HCT116 (cell line): ENCODE results near the gene CCDC82. TPM values are rescaled to one million over a fixed set of nuclear protein-coding genes. Genes with fewer than 3 reads are reported as not detected.

Experiments
- ATAC-seq: fragments of 200-7000 bp; cut with Tn5 transposase; 2 replicates; pipeline ENCODE4 v1.9.1; 2020; ENCODE audit warnings: mild to moderate bottlenecking, moderate library complexity
- BruUV-seq: library from RNA; stranded (reverse); fragments of 400-500 nt; replicated peaks from 2 replicates; lab custom pipeline; 2021; lab: Mats Ljungman, UMichigan
- CTCF ChIA-PET: fragments of 300-600 bp; sonication (Branson Sonifier 250); formaldehyde crosslinking; loops from one replicate; lab custom pipeline; 2021; ENCODE audit warnings: antibody characterized with exemption; lab: Charles Lee
- POLR2A ChIA-PET: fragments of 300-600, 350-600 bp; sonication (Branson Sonifier 250); formaldehyde crosslinking; loops from one replicate; lab custom pipeline; 2021; ENCODE audit warnings: antibody characterized with exemption; lab: Charles Lee
- RAD21 ChIA-PET, 2 experiments: fragments of 300-600 bp; sonication (Branson Sonifier 250); formaldehyde crosslinking; loops; one replicate each; lab custom pipeline; 2023; ENCODE audit warnings: low total read pairs in 2 of 2; ENCODE audit not compliant: uncharacterized antibody in 2 of 2, unreplicated experiment in 2 of 2, low non-redundant PET in 1 of 2; lab: Charles Lee
- DNase-seq: peaks from one replicate; pipeline ENCODE4 v3.0.0-alpha.2; 2010; ENCODE audit warnings: low read depth, low spot score
- H2AFZ ChIP-seq: fragments of 200-600 bp; shearing (Covaris generic), sonication (generic); 2 replicates; pipeline ENCODE4 v1.6.1; 2017; ENCODE audit warnings: low read depth, mixed run types, mixed read lengths, antibody characterized with exemption, low read length; ENCODE audit not compliant: poor library complexity, severe bottlenecking
- H3K27ac ChIP-seq: 2 replicates; pipeline ENCODE4 v1.5.1; 2012; ENCODE audit warnings: low read depth, low read length
- H3K27me3 ChIP-seq: fragments of 200-600 bp; sonication (generic); 2 replicates; pipeline ENCODE4 v1.6.1; 2016; ENCODE audit warnings: mixed run types, low read length, mixed read lengths; ENCODE audit not compliant: insufficient read depth
- H3K36me3 ChIP-seq, 2 experiments: fragments of 200-500 bp in 1 of 2; fragments of 200-600 bp in 1 of 2; sonication (Bioruptor generic) in 1 of 2; sonication (generic) in 1 of 2; 2 replicates each; pipeline versions ENCODE4 v1.5.1 to v1.6.1; 2014 to 2016; ENCODE audit warnings: low read length in 2 of 2, inconsistent platforms in 1 of 2, mixed read lengths in 1 of 2, mixed run types in 1 of 2; ENCODE audit not compliant: insufficient read depth in 2 of 2, control insufficient read depth in 1 of 2
- H3K4me1 ChIP-seq, 2 experiments: fragments of 200-600 bp in 1 of 2; sonication (generic) in 1 of 2; 2 replicates each; pipeline versions ENCODE4 v1.5.1 to v1.6.1; 2012 to 2017; ENCODE audit warnings: low read length in 2 of 2, inconsistent platforms in 1 of 2, mild to moderate bottlenecking in 1 of 2, mixed read lengths in 1 of 2, mixed run types in 1 of 2, moderate library complexity in 1 of 2; ENCODE audit not compliant: insufficient read depth in 2 of 2, control insufficient read depth in 1 of 2
- H3K4me2 ChIP-seq: fragments of 200-600 bp; sonication (generic); 2 replicates; pipeline ENCODE4 v1.6.1; 2017; ENCODE audit warnings: mixed run types, low read length, mixed read lengths
- H3K4me3 ChIP-seq, 2 experiments: fragments of 200-600 bp in 1 of 2; sonication (generic) in 1 of 2; replicated peaks in 1 of 2; 2 replicates each; pipeline ENCODE4 v1.5.1; 2011 to 2016; ENCODE audit warnings: low read length in 2 of 2, control low read depth in 1 of 2, low read depth in 1 of 2, mild to moderate bottlenecking in 1 of 2, mixed read lengths in 1 of 2, mixed run types in 1 of 2
- H3K79me2 ChIP-seq: fragments of 200-600 bp; sonication (generic); 2 replicates; pipeline ENCODE4 v1.6.1; 2017; ENCODE audit warnings: mild to moderate bottlenecking, mixed run types, low read length, moderate library complexity, mixed read lengths; ENCODE audit not compliant: insufficient read depth
- H3K9ac ChIP-seq: fragments of 200-600 bp; sonication (generic); 2 replicates; pipeline ENCODE4 v1.6.1; 2016; ENCODE audit warnings: low read length, mixed read lengths
- H3K9me2 ChIP-seq: fragments of 200-600 bp; sonication (generic), shearing (Covaris generic); 2 replicates; pipeline ENCODE4 v1.6.1; 2017; ENCODE audit warnings: mixed run types, mild to moderate bottlenecking, moderate library complexity; ENCODE audit not compliant: insufficient read depth
- H3K9me3 ChIP-seq, 2 experiments: fragments of 200-500 bp in 1 of 2; fragments of 200-600 bp in 1 of 2; sonication (Bioruptor generic) in 1 of 2; sonication (generic) in 1 of 2; 2 replicates each; pipeline ENCODE4 v1.6.1; 2014 to 2017; ENCODE audit warnings: low read length in 2 of 2, mixed read lengths in 2 of 2, inconsistent platforms in 1 of 2, low read depth in 1 of 2, mild to moderate bottlenecking in 1 of 2, mixed run types in 1 of 2, moderate library complexity in 1 of 2; ENCODE audit not compliant: control insufficient read depth in 1 of 2, insufficient read depth in 1 of 2
- H4K20me1 ChIP-seq: fragments of 200-600 bp; sonication (generic), shearing (Covaris generic); 2 replicates; pipeline ENCODE4 v1.6.1; 2017; ENCODE audit warnings: mixed run types, mild to moderate bottlenecking, moderate library complexity; ENCODE audit not compliant: insufficient read depth
- CEBPB ChIP-seq: IDR thresholded peaks from 2 replicates; pipeline ENCODE4 v1.6.1; 2012; ENCODE audit warnings: low read depth
- EGR1 ChIP-seq: IDR thresholded peaks from 2 replicates; pipeline ENCODE4 v1.6.1; 2012; ENCODE audit warnings: low read depth
- ELF1 ChIP-seq: IDR thresholded peaks from 2 replicates; pipeline ENCODE4 v1.6.1; 2012; ENCODE audit warnings: low read depth, borderline replicate concordance
- EZH2 ChIP-seq: fragments of 200-600 bp; sonication (generic); IDR thresholded peaks from 2 replicates; pipeline ENCODE4 v1.6.1; 2017; ENCODE audit warnings: antibody characterized with exemption, mixed run types
- EZH2phosphoT487 ChIP-seq: fragments of 200-600 bp; IDR thresholded peaks from 2 replicates; pipeline ENCODE4 v1.6.1; 2018; ENCODE audit warnings: antibody characterized with exemption, borderline replicate concordance
- JUND ChIP-seq: IDR thresholded peaks from 2 replicates; pipeline ENCODE4 v1.6.1; 2012
- MAX ChIP-seq: IDR thresholded peaks from 2 replicates; pipeline ENCODE4 v1.6.1; 2012
- POLR2A ChIP-seq: IDR thresholded peaks from 2 replicates; pipeline ENCODE4 v1.7.0; 2011; ENCODE audit warnings: borderline replicate concordance; ENCODE audit not compliant: insufficient read depth, insufficient read length; ENCODE audit errors: extremely low read depth
- RAD21 ChIP-seq: IDR thresholded peaks from 2 replicates; pipeline ENCODE4 v1.6.1; 2012; ENCODE audit warnings: low read depth, mild to moderate bottlenecking
- REST ChIP-seq: IDR thresholded peaks from 2 replicates; pipeline ENCODE4 v1.6.1; 2012; ENCODE audit warnings: low read depth
- YY1 ChIP-seq: IDR thresholded peaks from 2 replicates; pipeline ENCODE4 v1.6.1; 2011; ENCODE audit warnings: low read length, low read depth, moderate library complexity, mild to moderate bottlenecking; ENCODE audit not compliant: insufficient replicate concordance; ENCODE audit errors: extremely low read depth
- ZBTB33 ChIP-seq: IDR thresholded peaks from 2 replicates; pipeline ENCODE4 v1.6.1; 2011; ENCODE audit warnings: mild to moderate bottlenecking, low read length, moderate library complexity; ENCODE audit not compliant: insufficient replicate concordance; ENCODE audit errors: extremely low read depth
- ZFX ChIP-seq: fragments of 450-650 bp; IDR thresholded peaks from 2 replicates; pipeline ENCODE4 v1.6.1; 2017
- ZNF274 ChIP-seq: fragments of 200-500 bp; sonication (Bioruptor generic); IDR thresholded peaks from 2 replicates; pipeline ENCODE4 v1.6.1; 2014; ENCODE audit warnings: mild to moderate bottlenecking, low read depth, low read length, inconsistent platforms
- intact Hi-C: fragments of 100-400 bp; cut with micrococcal nuclease; formaldehyde crosslinking; loops from 2 replicates; pipeline ENCODE4 v1.10.0; 2022
- total RNA-seq: library from RNA; stranded (reverse); gene quantifications from one replicate; pipeline ENCODE4 v1.2.1, GENCODE V29; 2021; ENCODE audit not compliant: unreplicated experiment

Gene CCDC82
- total RNA-seq, 1 experiment from 2014 or later = 11.2 TPM

GRCh38 chr11:96340555-96340885 is 49.2 kb downstream of the CCDC82 start:
- Histone ChIP-seq H3K4me1 (peaks cover 4 to 20% of the 10 kb centered on the region in 2 experiments; a peak in 3 of 4 replicates), H3K36me3 (no peaks in the 10 kb centered on the region), H3K4me3 (no peak overlapping the region), H3K4me2 (no peak overlapping the region), H3K9me2 (no peaks in the 10 kb centered on the region), H4K20me1 (no peaks in the 10 kb centered on the region), H2AFZ (no peak overlapping the region), H3K27ac (no peak overlapping the region), H3K27me3 (no peaks in the 10 kb centered on the region), H3K9me3 (no peaks in the 10 kb centered on the region), H3K9ac (no peak overlapping the region)
- intact Hi-C loops = loop anchor here (5.0 kb wide), 1 partner anchor 98 kb away; no protein-coding TSS in a partner anchor
- POLR2A ChIA-PET = no interaction called here
- no TSS peak for BruUV-seq
- no peak for TF ChIP-seq RAD21
- TF ChIP-seq MAX = no peak
- no peak for TF ChIP-seq YY1
- TF ChIP-seq CEBPB = no peak
- TF ChIP-seq JUND = no peak
- no peak for TF ChIP-seq ELF1
- no peak for TF ChIP-seq EZH2
- TF ChIP-seq EGR1 = no peak
- no peak for TF ChIP-seq ZFX
- TF ChIP-seq, all 23 proteins: peak for 0
- ATAC-seq (no peak), DNase-seq (no peak)
- no peaks in the 10 kb centered on the region for H3K79me2 ChIP-seq
- ChIA-PET CTCF (interaction anchor here (1.1 kb wide), 1 partner anchor 8 kb away, joined by 3 read pairs; no protein-coding TSS in a partner anchor), RAD21 (no interaction called here)

- H3K36me3 ChIP-seq = no peaks in the 10 kb centered on the region
- H3K9me3 ChIP-seq = no peaks in the 10 kb centered on the region
- POLR2A ChIA-PET = no interaction called here
- H3K9me2 ChIP-seq = no peaks in the 10 kb centered on the region
- peaks cover 4 to 20% of the 10 kb centered on the region in 2 experiments; a peak in 3 of 4 replicates for H3K4me1 ChIP-seq
- RAD21 ChIA-PET = no interaction called here
- H2AFZ ChIP-seq = no peak overlapping the region
- H3K4me3 ChIP-seq = no peak overlapping the region
- DNase-seq = no peak
- no peak overlapping the region for H3K27ac ChIP-seq
- no TSS peak for BruUV-seq
- no peak overlapping the region for H3K9ac ChIP-seq
- no peak overlapping the region for H3K4me2 ChIP-seq
- CTCF ChIA-PET = interaction anchor here (1.1 kb wide), 1 partner anchor 7 kb away, joined by 3 read pairs; no protein-coding TSS in a partner anchor
- no peaks in the 10 kb centered on the region for H4K20me1 ChIP-seq
- ATAC-seq = no peak
- intact Hi-C loops = loop anchor here (5.0 kb wide), 1 partner anchor 98 kb away; no protein-coding TSS in a partner anchor
- no peaks in the 10 kb centered on the region for H3K27me3 ChIP-seq
- H3K79me2 ChIP-seq = no peaks in the 10 kb centered on the region
- TF ChIP-seq ZNF274 (no peak), REST (no peak), ZBTB33 (no peak), RAD21 (no peak), ELF1 (no peak), CEBPB (no peak), POLR2A (no peak), EZH2phosphoT487 (no peak)
Observed at GRCh38 chr11:96339706-96340554, 49.8 kb downstream of the CCDC82 start.
